Myocyte (in vitro differentiated cells): ENCODE measurements around the gene DDX41. TPM values are rescaled to one million over a fixed set of nuclear protein-coding genes. Genes with fewer than 3 reads are reported as not detected.
"Not testable (repeated sequence)": the region's sequence is repeated elsewhere in the genome, so short reads cannot be mapped to it uniquely, and the experiment has no call there.

Source experiments
- DNase-seq: peaks from one replicate; pipeline ENCODE4 v3.0.0-alpha.2; 2012; ENCODE audit warnings: low read depth
- total RNA-seq: library from RNA; depleted of rRNA; stranded (reverse); fragments of >200 nt; gene quantifications from 2 replicates; pipeline ENCODE4 v1.2.3, GENCODE V29; 2014

DDX41 gene
- total RNA-seq, 1 donor from 2014 or later: 87.2 TPM

DNA sequence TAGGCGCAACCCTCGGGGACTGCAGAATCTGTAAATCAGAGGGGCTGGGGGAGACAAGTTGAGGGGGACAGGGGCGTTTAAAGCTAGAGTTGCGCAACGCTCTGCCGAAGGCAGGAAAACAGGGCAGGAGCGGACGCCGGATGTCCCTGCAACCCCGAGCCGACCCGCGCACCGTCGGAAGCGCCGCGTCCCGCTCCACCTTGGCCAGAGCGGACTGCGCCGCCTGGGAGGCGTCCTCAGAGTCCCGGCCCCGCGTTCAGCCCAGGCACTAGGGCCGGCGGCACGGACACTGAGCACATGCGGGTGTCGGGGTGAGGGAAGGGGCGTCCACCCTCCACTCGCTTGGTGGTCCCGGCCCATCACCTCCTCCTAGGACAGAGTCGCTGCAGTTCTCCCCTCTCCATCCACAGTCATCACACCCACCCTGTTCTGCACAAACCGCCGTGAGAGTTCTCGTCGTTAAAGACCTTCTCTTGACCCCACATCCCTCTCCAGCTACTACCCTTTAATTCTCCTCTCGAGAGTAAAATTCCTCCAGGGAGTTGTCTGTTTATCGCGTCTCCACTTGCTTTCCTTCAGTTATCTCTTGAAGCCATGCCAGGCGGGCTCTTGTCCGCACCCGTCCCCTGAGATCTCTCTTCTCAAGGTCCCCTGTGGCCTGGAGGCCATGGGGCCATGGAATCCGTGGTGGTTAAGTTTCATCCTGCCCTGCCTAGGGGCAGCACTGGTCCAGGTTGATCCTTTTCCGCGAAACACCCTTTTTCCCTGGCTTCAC lies 18.6 kb downstream of the DDX41 start:
- DNase-seq: no peak

DNA sequence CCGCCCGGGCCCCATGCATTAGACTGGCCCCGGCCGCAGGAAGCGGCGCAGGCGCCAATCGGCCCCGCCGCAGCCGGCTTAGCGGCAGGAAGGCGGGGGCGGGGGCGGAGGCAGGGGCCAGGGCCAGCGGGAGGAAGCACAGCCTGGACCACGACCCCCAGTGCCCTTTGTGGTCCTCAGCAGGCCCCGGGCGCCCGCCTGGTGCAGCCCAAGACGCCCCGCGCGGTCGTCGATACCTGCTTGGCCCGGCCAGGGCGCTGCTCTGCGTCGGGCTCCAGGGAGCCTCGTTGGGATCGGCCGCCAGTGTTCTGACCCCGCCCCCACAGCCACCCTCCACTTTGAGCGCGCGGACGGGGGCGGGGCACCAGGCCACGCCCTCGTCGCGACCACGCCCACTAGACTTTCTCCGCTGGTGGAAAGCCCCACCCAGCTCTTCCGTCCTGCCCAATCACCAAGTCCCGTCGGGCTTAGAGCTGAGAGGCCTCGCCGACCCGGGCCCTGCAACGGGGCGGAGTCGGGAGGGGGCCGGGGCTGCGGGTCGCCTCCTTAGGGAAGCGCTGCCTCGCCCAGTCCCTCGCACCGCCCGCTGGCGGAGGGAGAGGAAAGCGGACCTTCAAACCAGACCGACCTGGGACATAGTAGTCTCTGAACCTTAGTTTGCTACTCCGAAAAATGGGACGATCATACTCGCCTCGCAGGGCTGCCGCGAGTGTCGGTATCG lies 19.3 kb downstream of the DDX41 start, which contains the start of gene PDLIM7:
Gene PDLIM7, minus strand, starts transcription at position 313 of the 721 bp plus-strand sequence. CDS start 1,092 bp downstream, outside the sequence.
- DNase-seq: peak; percentile 97

DNA sequence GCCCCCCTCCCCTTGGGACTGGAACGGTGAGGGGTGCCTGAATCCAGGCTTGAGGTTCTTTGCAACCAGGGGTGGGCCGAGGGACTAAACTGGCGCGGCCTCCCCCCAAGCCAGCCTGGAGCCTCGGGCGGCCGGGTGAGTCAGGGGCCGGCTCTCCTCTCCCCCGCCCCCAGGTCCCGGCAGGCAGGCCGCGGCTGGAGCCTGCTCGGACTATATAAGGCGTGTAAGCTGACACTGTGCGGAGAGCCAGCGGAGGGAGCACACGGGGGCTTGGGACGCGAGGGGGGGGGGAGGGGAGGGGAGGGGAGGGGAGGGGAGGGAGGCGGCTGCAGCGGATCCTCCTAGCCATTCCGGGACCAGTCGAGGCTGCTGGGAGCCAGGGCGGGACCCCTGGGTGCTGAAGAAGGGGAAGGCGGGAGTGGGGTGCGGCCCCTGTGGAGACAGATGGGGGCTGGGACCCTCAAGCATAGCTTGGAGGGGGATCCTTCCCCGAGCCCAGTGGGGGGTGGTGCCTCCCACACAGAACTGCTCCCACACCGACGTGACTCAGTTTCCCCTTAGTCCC lies 20.0 kb downstream of the DDX41 start:
- peak; percentile 97 for DNase-seq

GRCh38 chr5:177496070-177496726 lies 20.6 kb downstream of the DDX41 start:
- peak; percentile 73 for DNase-seq

- peak; percentile 98 for DNase-seq
Measured at GRCh38 chr5:177495243-177496060, 21.3 kb downstream of the DDX41 start.

DNA sequence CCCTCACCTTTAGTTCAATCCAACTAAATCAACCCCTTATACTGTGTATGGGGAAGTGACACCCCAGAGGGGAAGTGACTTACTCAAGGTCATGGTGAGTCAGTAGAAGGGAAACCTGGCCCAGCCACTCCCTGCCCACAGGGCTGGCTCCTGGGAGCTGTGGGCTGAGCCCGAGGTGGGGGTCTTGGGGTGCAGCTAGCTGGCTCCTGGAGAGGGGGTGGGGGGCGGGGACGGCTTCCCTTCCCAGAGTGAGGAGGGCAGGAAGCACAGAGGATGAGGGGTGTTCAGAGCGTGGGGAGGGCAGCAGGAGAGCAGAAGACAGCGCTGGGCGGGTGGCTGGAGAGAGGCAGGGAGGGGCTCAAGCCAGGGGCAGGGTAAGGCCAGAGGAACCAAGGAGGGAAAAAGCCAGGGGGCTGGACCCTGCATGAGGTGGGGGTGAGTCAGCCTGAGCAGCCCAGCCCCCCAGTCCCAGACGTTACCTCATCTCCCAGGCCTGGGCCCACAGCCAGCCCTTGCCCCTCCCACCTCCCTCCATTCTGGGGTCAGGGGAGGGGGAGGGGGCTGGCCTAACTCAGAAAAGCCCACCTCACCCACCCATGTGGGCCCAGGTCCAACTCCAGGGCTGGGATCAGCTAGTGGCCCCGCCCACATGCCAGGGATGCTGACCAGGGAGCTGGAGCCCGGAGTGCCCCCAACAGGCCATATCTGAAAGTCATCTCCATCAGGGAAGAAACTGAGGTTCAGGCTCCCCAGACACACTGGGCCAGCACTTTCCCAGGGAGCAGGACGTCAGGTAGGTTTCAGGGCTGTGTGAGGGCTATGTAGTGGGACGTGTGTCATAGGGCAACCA lies 22.2 kb downstream of the DDX41 start:
- DNase-seq: peak; percentile 85

DNA sequence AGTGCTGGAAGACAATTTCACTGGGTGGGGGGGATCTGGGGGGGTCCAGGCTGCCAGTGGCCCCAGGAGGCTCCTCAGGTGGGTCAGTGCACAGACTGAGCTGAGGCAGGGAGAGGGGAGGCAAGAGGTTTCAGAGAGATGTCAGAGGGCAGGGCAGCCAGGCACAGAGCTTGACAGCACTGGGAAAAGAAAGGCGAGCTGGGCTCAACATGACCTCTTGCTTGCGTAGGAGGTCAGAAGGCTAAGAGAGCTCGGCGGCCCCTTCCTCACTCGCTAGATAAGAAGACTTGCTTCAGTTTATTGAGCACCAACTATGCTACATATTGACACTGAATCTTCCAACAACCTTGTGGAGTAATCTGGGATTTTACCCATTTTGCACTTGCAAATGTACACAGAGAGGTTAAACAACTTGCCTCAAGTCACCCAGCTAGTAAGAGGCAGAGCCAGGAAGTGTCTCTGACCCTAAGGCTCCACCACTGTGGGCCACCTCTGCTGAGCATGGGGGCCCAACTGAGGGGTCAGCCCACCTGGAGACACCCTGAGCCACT lies 22.9 kb downstream of the DDX41 start:
- DNase-seq: no peak

DNA sequence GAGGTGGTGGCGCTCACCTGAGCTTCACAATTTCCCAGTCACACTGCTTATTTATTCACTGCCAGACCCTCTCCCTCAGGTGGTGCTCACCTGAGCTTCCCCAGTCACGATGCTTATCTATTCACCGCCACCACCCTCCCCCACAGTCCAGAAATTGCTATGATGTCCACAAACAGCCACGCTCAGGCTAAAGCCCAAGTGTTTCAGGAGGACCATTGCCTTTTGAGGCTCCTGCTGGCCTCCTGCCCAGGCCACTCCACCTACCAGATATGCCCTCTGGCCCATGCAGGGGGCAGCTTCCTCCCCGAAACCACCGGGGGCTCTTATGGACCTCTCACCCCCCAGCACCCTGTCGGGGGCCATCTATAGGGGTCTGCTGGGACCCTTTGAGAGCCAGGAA lies 23.9 kb downstream of the DDX41 start:
- DNase-seq: no peak

DNA sequence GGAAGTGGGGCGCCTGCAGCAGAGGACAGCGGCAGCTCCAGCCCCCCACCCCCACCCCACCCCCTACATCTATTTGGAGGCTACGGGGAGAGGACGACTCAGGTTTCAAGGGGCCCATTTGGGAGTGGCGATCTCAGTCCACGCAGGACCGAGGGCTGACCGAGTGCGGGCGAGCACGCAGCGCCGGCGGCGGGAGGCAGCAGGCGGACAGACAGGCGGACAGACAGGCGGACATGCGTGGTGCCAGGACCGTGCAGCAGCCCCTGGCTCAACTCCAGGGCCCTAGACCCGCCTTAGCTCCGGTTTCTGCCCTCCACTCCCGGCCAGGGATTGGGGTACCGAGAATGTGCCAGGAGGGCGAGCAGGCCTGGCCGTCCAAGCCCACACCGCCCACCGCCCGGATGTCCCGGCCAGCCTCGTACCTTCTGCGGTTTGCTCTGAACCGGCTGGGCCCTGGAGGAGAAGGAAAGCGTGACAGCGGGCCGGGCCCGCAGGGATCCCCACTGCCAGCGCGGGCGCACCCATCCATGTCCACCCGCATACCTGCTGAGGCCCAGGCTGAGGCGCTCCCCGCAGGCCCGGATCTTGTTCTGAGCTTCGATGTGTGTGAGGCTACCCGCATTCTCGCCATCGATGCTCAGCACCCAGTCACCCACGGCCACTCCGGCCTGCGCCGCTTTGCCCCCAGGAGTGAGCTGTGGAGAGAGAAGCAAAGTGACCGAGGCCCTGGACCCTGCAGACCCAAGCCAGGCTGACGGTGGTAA lies 24.6 kb downstream of the DDX41 start:
- DNase-seq: no peak

GRCh38 chr5:177491429-177491945 lies 25.3 kb downstream of the DDX41 start:
- DNase-seq: no peak

DNA sequence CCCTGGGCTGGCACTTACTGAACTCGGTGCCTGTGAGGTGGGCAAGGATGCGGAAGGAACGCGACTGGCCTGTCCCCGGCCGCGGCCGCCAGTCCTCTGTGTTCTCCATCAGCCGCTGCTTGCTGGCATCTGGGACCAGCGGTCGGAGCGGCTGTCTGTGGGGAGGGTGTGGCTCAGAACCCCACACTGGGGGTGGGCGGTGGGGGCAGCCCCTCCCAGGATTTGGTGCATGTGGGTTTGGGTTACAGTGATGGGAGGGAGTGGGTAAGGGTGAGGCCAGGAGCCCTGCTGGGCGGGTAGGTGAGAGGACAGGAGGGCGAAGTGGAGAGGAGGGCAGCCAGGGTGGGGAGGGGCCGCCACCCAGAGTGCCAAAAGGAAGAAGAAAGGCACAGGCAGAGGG lies 25.8 kb downstream of the DDX41 start:
- DNase-seq: no peak

GRCh38 chr5:177490311-177490991 lies 26.3 kb downstream of the DDX41 start:
- no peak for DNase-seq

- DNase-seq: no peak
Measured at GRCh38 chr5:177489119-177489716, 27.5 kb downstream of the DDX41 start.

DNA sequence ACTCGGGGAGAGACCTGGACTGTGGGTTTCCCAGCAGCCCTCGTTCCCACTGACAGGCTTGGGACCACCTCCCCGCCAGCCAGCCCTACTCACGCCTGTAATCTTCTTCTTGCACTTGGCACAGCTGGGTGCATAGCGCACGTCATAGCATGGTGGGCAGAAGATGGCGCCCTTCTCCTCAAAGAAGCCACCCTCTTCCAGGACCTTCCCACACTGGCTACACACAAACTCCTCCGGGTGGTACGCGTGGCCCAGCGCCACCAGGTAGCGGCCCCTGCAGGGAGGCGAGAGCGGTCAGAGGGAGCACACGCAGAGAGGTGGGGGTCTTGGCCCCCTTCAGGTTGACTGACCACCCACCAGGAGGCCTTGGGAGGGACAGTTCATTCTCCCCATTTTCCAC lies 28.8 kb downstream of the DDX41 start:
- no peak for DNase-seq

DNA sequence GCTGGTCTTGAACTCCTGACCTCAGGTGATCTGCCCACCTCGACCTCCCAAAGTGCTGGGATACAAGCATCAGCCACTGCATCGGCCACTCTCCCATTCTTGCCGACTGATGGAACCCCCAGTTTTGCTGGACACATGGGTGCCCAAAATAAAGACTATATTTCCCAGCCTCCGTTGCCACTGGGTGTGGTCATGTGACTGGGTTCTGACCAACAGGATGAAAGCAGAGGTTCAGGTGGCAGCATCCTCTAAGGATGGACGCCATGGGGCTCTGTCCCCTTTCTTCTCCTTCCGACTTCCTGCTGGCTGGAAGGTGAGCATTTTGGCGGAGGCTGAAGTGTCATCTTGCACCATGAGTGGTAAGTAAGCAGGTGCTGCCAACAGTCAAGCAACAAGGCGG lies 29.6 kb downstream of the DDX41 start:
- DNase-seq: no peak

DNA sequence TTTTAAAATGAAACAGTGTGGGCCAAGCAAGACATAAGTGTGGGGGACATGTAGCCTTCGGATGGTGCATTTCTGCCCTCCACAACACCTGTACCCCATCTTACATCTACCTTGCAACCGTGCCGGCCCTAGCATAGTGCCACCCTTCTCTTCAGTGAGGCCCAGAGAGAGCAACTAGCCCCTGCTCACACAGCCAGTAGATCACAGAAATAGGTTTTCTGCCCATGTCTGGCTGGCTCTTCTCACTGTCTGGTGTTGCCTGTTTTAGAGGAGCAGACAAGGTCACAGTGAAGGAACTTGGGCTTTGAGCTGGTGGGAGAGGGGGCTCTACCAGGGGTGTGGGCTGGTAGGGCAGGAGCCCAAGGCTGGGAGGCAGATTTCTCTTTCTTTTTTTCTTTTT lies 30.5 kb downstream of the DDX41 start:
- DNase-seq: no peak

GRCh38 chr5:177485753-177486152 lies 31.0 kb downstream of the DDX41 start:
- DNase-seq: not testable (repeated sequence)
